B cell (primary cell): ENCODE measurements around the gene BCAP29. TPM values are rescaled to one million over a fixed set of nuclear protein-coding genes. Genes with fewer than 3 reads are reported as not detected.

Experiments
- ATAC-seq: fragments of 200-7000 bp; cut with Tn5 transposase; one replicate; pipeline ENCODE4 v1.10.0; 2021; ENCODE audit warnings: low read depth, mild to moderate bottlenecking, moderate number of reproducible peaks, moderate library complexity
- CTCF ChIA-PET: fragments of 350-600 bp; sonication (Branson Sonifier 250); formaldehyde crosslinking; loops from one replicate; lab custom pipeline; 2021; ENCODE audit warnings: antibody characterized with exemption, inconsistent platforms; lab: Charles Lee
- POLR2A ChIA-PET: fragments of 350-600 bp; sonication (Branson Sonifier 250); formaldehyde crosslinking; loops from one replicate; lab custom pipeline; 2021; ENCODE audit warnings: antibody characterized with exemption; lab: Charles Lee
- DNase-seq: peaks from one replicate; pipeline ENCODE4 v3.0.0; 2013
- H2AFZ ChIP-seq: 2 replicates; pipeline ENCODE4 v1.6.1; 2012; ENCODE audit warnings: mild to moderate bottlenecking, low read depth, low read length; ENCODE audit not compliant: insufficient read depth, poor library complexity, severe bottlenecking
- H3K27ac ChIP-seq, 2 donors: 1 replicate in 1 of 2; 2 replicates in 1 of 2; pipeline ENCODE4 v1.5.1; 2012 to 2013; ENCODE audit warnings: low read length in 2 of 2, mild to moderate bottlenecking in 2 of 2, moderate library complexity in 1 of 2
- H3K27me3 ChIP-seq, 4 experiments: fragments of 200-600 bp in 1 of 4; sonication (generic) in 1 of 4; replicated peaks in 1 of 4; 1 replicate in 2 of 4; 2 replicates in 2 of 4; pipeline versions ENCODE4 v1.6.1 to v1.7.0; 2013 to 2016; ENCODE audit warnings: low read length in 3 of 4, mild to moderate bottlenecking in 2 of 4, mixed read lengths in 1 of 4, moderate library complexity in 1 of 4; ENCODE audit not compliant: insufficient read depth in 4 of 4, control insufficient read depth in 3 of 4; ENCODE audit errors: control extremely low read depth in 1 of 4
- H3K36me3 ChIP-seq, 2 experiments: replicated peaks in 1 of 2; 1 replicate in 1 of 2; 2 replicates in 1 of 2; pipeline versions ENCODE4 v1.6.1 to v1.7.1; 2013; ENCODE audit warnings: low read length in 1 of 2; ENCODE audit not compliant: insufficient read depth in 2 of 2, control insufficient read depth in 1 of 2; ENCODE audit errors: control extremely low read depth in 1 of 2, extremely low read depth in 1 of 2
- H3K4me1 ChIP-seq, 2 donors: fragments of 200-600 bp in 1 of 2; sonication (generic) in 1 of 2; 1 replicate in 1 of 2; 2 replicates in 1 of 2; pipeline versions ENCODE4 v1.5.1 to v1.6.1; 2013 to 2017; ENCODE audit warnings: low read length in 2 of 2; ENCODE audit not compliant: control insufficient read depth in 2 of 2, insufficient read depth in 2 of 2
- H3K4me2 ChIP-seq: replicated peaks from 2 replicates; pipeline ENCODE3; 2012; ENCODE audit warnings: mild to moderate bottlenecking, low read depth, low read length; ENCODE audit not compliant: poor library complexity, severe bottlenecking
- H3K4me3 ChIP-seq, 5 experiments: fragments of 200-600 bp in 1 of 5; sonication (generic) in 1 of 5; 1 replicate in 3 of 5; 2 replicates in 2 of 5; pipeline versions ENCODE4 v1.5.1 to v1.7.0; 2011 to 2016; ENCODE audit warnings: low read length in 4 of 5, mild to moderate bottlenecking in 4 of 5, low read depth in 2 of 5, control low read depth in 1 of 5, moderate library complexity in 1 of 5; ENCODE audit not compliant: insufficient read depth in 1 of 5; ENCODE audit errors: control extremely low read depth in 1 of 5, extremely low read depth in 1 of 5
- H3K79me2 ChIP-seq: fragments of 200-600 bp; sonication (generic); one replicate; pipeline ENCODE4 v1.6.0; 2016; ENCODE audit warnings: low read length; ENCODE audit not compliant: control insufficient read depth, insufficient read depth
- H3K9ac ChIP-seq: fragments of 200-600 bp; sonication (generic); 2 replicates; pipeline ENCODE4 v1.6.1; 2017; ENCODE audit warnings: mild to moderate bottlenecking, low read length, moderate library complexity
- H3K9me3 ChIP-seq, 3 donors: one replicate each; pipeline versions ENCODE4 v1.6.1 to v1.7.1; 2013; ENCODE audit warnings: low read length in 2 of 3; ENCODE audit not compliant: control insufficient read depth in 2 of 3, insufficient read depth in 1 of 3; ENCODE audit errors: control extremely low read depth in 1 of 3
- H4K20me1 ChIP-seq: 2 replicates; pipeline ENCODE4 v1.6.0; 2012; ENCODE audit warnings: mild to moderate bottlenecking, low read length; ENCODE audit not compliant: insufficient read depth, control insufficient read depth, poor library complexity, severe bottlenecking
- H3K27ac Mint-ChIP-seq: one replicate; pipeline ENCODE4 v1.8.0; 2021; ENCODE audit warnings: mixed read lengths
- H3K27me3 Mint-ChIP-seq: one replicate; pipeline ENCODE4 v1.8.0; 2021; ENCODE audit warnings: mixed read lengths
- H3K4me1 Mint-ChIP-seq: one replicate; pipeline ENCODE4 v1.8.0; 2021; ENCODE audit warnings: mixed read lengths
- H3K4me3 Mint-ChIP-seq: one replicate; pipeline ENCODE4 v1.8.0; 2021; ENCODE audit warnings: mixed read lengths
- H3K9me3 Mint-ChIP-seq: one replicate; pipeline ENCODE4 v1.8.0; 2022; ENCODE audit warnings: mixed read lengths; ENCODE audit not compliant: insufficient read depth
- CTCF ChIP-seq: fragments of 200-600 bp; IDR thresholded peaks from one replicate; pipeline ENCODE4 v1.8.0; 2022; ENCODE audit warnings: antibody characterized with exemption, mild to moderate bottlenecking
- EZH2 ChIP-seq: IDR thresholded peaks from 2 replicates; pipeline ENCODE4 v1.6.1; 2012; ENCODE audit warnings: borderline replicate concordance, low read depth, mild to moderate bottlenecking, moderate library complexity, low read length; ENCODE audit not compliant: insufficient read depth, poor library complexity, severe bottlenecking
- WGBS: methylation state at CpG from one replicate; pipeline ENCODE4 v1.1.5; 2013; ENCODE audit warnings: missing lambda C conversion rate; ENCODE audit not compliant: insufficient coverage; 5-methylcytosine and 5-hydroxymethylcytosine counted together
- intact Hi-C: fragments of 100-400 bp; cut with micrococcal nuclease; formaldehyde crosslinking; loops from one replicate; pipeline ENCODE4 v1.10.0; 2022
- polyA plus RNA-seq: library from polyadenylated mRNA; depleted of rRNA; stranded (reverse); fragments of >200 nt; gene quantifications from 2 replicates; pipeline ENCODE4 v1.2.3, GENCODE V29; 2012
- total RNA-seq, 2 donors: library from RNA; stranded (reverse); fragments of 120-200 nt in 1 of 2; gene quantifications; 1 replicate in 1 of 2; 2 replicates in 1 of 2; pipeline versions ENCODE4 v1.2.3 to v1.2.4, GENCODE V29; 2013 to 2022

The BCAP29 gene
- total and polyA plus RNA-seq, 2 donors (not counting 1 experiment from before 2014, with no cell fraction given): 24.6 to 27.3 TPM

DNA sequence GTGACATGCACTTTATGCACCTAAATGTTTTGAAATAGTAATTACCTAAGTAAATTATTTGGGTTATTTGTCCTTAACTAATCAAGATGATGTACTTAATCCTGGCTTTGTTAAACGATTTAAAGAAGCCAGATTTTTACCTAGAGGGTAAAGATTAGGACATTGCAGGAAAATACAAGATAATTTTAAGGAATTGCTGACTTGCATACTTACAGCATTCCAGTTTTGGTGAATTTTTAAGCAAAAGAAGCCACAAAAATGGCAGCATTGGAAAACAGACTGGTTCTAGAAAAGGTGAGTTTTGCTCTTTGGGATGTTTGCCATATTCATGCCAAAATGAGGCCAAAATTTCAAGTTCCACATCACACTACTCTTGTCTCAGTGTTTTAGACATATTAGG is 33.4 kb downstream of the BCAP29 start:
- H3K27me3 ChIP-seq: no peaks in the 10 kb centered on the region
- H3K79me2 ChIP-seq: no peaks in the 10 kb centered on the region
- H3K4me2 ChIP-seq: no peak overlapping the region
- no peaks in the 10 kb centered on the region for H4K20me1 ChIP-seq
- no peak overlapping the region for H3K27ac ChIP-seq
- no peak overlapping the region for H2AFZ ChIP-seq
- CTCF ChIA-PET: no interaction called here
- Mint-ChIP-seq H3K9me3 (no peaks in the 10 kb centered on the region), H3K27ac (no peak overlapping the region), H3K4me3 (no peak overlapping the region), H3K4me1 (no peaks in the 10 kb centered on the region), H3K27me3 (no peaks in the 10 kb centered on the region)
- TF ChIP-seq EZH2 (no peak), CTCF (no peak)
- no peak overlapping the region for H3K9ac ChIP-seq
- H3K9me3 ChIP-seq: no peaks in the 10 kb centered on the region
- peaks cover 7 to 12% of the 10 kb centered on the region in 2 experiments for H3K36me3 ChIP-seq
- DNase-seq (no peak), ATAC-seq (no peak)
- H3K4me1 ChIP-seq: no peaks in the 10 kb centered on the region
- POLR2A ChIA-PET: no interaction called here
- H3K4me3 ChIP-seq: no peak overlapping the region
- WGBS: no CpG with 5 or more reads among the region's 1 CpG
- intact Hi-C loops: no loop called here

- peaks cover 6 to 12% of the 10 kb centered on the region in 2 experiments for H3K36me3 ChIP-seq
- intact Hi-C loops: no loop called here
- no peak for TF ChIP-seq EZH2
- TF ChIP-seq CTCF: no peak
- no peak for DNase-seq
- H3K9ac ChIP-seq: no peak overlapping the region
- Mint-ChIP-seq H3K27me3 (no peaks in the 10 kb centered on the region), H3K27ac (no peak overlapping the region), H3K4me3 (no peak overlapping the region), H3K9me3 (no peaks in the 10 kb centered on the region), H3K4me1 (no peaks in the 10 kb centered on the region)
- POLR2A ChIA-PET: no interaction called here
- H3K4me2 ChIP-seq: no peak overlapping the region
- H4K20me1 ChIP-seq: no peaks in the 10 kb centered on the region
- no peaks in the 10 kb centered on the region for H3K9me3 ChIP-seq
- H2AFZ ChIP-seq: no peak overlapping the region
- ATAC-seq: no peak
- CTCF ChIA-PET: no interaction called here
- H3K27ac ChIP-seq: no peak overlapping the region
- H3K27me3 ChIP-seq: no peaks in the 10 kb centered on the region
- H3K4me3 ChIP-seq: no peak overlapping the region
- no peaks in the 10 kb centered on the region for H3K79me2 ChIP-seq
- no peaks in the 10 kb centered on the region for H3K4me1 ChIP-seq
Measured at GRCh38 chr7:107613948-107614347, 33.9 kb downstream of the BCAP29 start.
